NB4 (cell line): ENCODE results near the gene EFHC2.

Experiments used
- MYC ChIP-seq: IDR thresholded peaks from 2 replicates; pipeline ENCODE4 v1.6.1; 2011; ENCODE audit warnings: low read depth, low read length
- POLR2A ChIP-seq: IDR thresholded peaks from 2 replicates; pipeline ENCODE4 v1.6.1; 2011; ENCODE audit warnings: mild to moderate bottlenecking; ENCODE audit not compliant: insufficient read length; ENCODE audit errors: extremely low read depth
- TF ChIP-seq, protein P1 (sequence below): IDR thresholded peaks from one replicate; pipeline ENCODE4 v1.5.1; 2012; ENCODE audit warnings: low read depth, low read length

DNA sequence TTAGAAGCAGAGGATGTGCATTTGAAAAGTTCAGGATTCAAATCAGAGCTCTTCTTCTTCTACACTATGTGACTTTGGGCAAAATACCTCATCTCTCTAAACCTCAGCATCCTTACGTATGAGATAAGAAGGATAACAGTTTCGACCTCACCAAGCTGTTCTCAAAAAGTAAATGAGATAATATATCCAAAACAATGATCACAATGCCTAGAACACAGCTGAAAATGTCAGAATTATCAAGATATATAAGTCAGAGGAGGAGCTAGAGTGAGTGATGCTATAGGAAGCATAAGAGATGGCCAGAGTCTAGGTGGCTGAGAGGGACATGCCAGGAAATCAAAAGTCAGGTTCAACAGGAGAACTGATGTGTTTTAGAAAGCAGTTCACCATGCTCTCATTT, 168.0 kb downstream of the EFHC2 start:
- TF ChIP-seq POLR2A: no peak
- TF ChIP-seq, protein P1, sequence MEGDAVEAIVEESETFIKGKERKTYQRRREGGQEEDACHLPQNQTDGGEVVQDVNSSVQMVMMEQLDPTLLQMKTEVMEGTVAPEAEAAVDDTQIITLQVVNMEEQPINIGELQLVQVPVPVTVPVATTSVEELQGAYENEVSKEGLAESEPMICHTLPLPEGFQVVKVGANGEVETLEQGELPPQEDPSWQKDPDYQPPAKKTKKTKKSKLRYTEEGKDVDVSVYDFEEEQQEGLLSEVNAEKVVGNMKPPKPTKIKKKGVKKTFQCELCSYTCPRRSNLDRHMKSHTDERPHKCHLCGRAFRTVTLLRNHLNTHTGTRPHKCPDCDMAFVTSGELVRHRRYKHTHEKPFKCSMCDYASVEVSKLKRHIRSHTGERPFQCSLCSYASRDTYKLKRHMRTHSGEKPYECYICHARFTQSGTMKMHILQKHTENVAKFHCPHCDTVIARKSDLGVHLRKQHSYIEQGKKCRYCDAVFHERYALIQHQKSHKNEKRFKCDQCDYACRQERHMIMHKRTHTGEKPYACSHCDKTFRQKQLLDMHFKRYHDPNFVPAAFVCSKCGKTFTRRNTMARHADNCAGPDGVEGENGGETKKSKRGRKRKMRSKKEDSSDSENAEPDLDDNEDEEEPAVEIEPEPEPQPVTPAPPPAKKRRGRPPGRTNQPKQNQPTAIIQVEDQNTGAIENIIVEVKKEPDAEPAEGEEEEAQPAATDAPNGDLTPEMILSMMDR: no peak
- TF ChIP-seq MYC: no peak
